Kidney epithelial cell (primary cell): ENCODE data around the gene HSD17B7. TPM values are rescaled to one million over a fixed set of nuclear protein-coding genes. Genes with fewer than 3 reads are reported as not detected.

Source experiments
- DNase-seq: peaks from one replicate; pipeline ENCODE4 v3.0.0-alpha.2; 2010; ENCODE audit warnings: low read depth
- H3K27me3 ChIP-seq: 2 replicates; pipeline ENCODE4 v1.6.0; 2011; ENCODE audit warnings: low read length; ENCODE audit not compliant: control insufficient read depth, insufficient read depth
- H3K36me3 ChIP-seq: 2 replicates; pipeline ENCODE4 v1.5.1; 2011; ENCODE audit warnings: low read length; ENCODE audit not compliant: control insufficient read depth, insufficient read depth
- H3K4me3 ChIP-seq: 2 replicates; pipeline ENCODE4 v1.5.1; 2011; ENCODE audit warnings: low read depth, mild to moderate bottlenecking, control low read depth, low read length
- total RNA-seq: library from RNA; depleted of rRNA; stranded (reverse); fragments of >200 nt; gene quantifications from 2 replicates; pipeline ENCODE4 v1.2.3, GENCODE V29; 2015
- TF ChIP-seq, protein P1 (sequence below): IDR thresholded peaks from 2 replicates; pipeline ENCODE4 v1.5.1; 2011; ENCODE audit warnings: mild to moderate bottlenecking, moderate library complexity, low read length, control low read depth, inconsistent platforms; ENCODE audit not compliant: insufficient read depth, poor library complexity, severe bottlenecking

HSD17B7 gene
- total RNA-seq, 1 donor from 2014 or later = 32.3 TPM

DNA sequence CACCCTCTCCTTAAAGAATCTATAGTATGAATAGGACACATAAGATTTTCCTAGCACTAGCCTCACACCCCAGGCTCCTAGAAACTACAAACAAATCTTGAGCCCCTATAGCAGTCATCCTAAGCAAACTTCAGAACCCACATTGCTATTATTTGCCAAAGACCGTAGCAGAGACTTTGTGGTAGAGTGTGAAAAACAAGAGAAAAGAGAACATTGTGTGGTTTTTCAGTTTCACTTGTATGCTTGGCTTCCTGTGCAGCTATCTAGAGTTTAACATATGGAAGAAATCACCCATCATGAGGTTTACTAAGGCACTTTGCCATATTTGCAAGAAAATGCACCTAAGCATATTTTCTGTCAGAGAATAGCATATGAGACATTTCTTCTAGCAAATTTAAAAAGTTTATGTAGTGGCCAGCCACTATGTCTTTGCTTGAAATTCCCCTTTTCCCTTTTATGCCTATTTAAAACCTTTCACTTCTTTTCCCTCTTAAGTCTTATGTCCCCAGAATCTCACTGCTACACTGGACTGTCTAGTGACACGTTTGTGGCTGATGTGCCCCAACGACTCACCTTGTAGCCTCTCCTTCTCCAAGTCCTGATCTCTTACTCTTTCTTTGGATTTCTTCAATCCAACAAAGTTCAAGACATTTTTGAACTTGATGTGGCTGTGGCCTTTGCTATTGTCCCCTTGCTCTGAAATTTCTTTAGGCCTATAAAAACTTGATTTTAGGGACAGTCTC is 44.8 kb downstream of the HSD17B7 start:
- Histone ChIP-seq H3K4me3 (no peak overlapping the region), H3K36me3 (no peaks in the 10 kb centered on the region), H3K27me3 (no peaks in the 10 kb centered on the region)
- no peak for DNase-seq
- TF ChIP-seq, protein P1, sequence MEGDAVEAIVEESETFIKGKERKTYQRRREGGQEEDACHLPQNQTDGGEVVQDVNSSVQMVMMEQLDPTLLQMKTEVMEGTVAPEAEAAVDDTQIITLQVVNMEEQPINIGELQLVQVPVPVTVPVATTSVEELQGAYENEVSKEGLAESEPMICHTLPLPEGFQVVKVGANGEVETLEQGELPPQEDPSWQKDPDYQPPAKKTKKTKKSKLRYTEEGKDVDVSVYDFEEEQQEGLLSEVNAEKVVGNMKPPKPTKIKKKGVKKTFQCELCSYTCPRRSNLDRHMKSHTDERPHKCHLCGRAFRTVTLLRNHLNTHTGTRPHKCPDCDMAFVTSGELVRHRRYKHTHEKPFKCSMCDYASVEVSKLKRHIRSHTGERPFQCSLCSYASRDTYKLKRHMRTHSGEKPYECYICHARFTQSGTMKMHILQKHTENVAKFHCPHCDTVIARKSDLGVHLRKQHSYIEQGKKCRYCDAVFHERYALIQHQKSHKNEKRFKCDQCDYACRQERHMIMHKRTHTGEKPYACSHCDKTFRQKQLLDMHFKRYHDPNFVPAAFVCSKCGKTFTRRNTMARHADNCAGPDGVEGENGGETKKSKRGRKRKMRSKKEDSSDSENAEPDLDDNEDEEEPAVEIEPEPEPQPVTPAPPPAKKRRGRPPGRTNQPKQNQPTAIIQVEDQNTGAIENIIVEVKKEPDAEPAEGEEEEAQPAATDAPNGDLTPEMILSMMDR = no peak

GRCh38 chr1:162838863-162839262 is 48.4 kb downstream of the HSD17B7 start:
- Histone ChIP-seq H3K27me3 (no peaks in the 10 kb centered on the region), H3K36me3 (no peaks in the 10 kb centered on the region), H3K4me3 (no peak overlapping the region)
- DNase-seq = no peak
- TF ChIP-seq, protein P1 = no peak

GRCh38 chr1:162840250-162840839 is 49.8 kb downstream of the HSD17B7 start:
- DNase-seq = no peak
- Histone ChIP-seq H3K4me3 (no peak overlapping the region), H3K36me3 (no peaks in the 10 kb centered on the region), H3K27me3 (no peaks in the 10 kb centered on the region)
- TF ChIP-seq, protein P1 = no peak

- TF ChIP-seq, protein P1 = no peak
- DNase-seq = no peak
- no peak overlapping the region for H3K4me3 ChIP-seq
- H3K36me3 ChIP-seq = no peaks in the 10 kb centered on the region
- no peaks in the 10 kb centered on the region for H3K27me3 ChIP-seq
Observed at GRCh38 chr1:162844153-162844552, 53.7 kb downstream of the HSD17B7 start.

DNA sequence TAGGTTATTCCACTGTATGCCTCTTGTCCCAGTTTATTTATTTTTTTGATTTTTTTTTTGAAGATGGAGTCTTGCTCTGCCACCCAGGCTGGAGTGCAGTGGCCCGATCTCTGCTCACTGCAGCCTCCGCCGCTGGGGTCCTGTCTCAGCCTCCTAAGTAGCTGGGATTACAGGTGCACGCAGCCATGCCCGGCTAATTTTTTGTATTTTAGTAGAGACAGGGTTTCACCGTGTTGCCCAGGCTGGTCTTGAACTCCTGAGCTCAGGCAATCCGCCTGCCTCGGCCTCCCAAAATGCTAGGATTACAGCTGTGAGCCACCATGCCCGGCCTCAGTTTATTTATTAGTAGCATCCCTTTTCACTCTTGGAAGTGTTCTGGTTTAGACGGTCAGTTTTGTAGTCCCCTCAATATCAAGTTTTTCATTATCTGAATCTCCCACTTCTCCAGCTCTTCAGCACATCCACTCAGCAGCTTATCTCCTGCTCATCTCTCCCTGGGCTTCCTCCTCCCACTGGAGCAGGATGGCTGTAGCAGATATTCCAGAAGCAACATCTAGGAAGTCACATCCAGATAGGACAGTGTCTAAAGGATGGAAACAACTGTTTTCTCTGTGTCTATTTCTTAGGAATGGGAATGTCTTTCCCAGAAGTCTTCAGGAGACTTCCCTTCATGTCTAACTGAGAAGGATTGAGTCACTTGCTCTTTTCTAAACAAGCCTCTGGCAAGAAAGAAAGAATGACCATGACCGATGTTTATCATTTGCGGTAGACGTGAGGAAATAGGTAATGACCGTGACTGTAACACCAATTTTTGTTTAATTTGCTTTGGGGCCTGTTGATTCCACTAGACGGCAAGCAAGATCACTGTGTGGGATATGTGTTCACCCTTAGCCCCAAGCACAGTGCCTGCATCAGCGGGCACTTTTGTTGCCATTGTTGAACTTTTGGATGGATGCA is 56.0 kb downstream of the HSD17B7 start:
- DNase-seq = no peak
- TF ChIP-seq, protein P1 = no peak
- Histone ChIP-seq H3K27me3 (no peaks in the 10 kb centered on the region), H3K36me3 (no peaks in the 10 kb centered on the region), H3K4me3 (no peak overlapping the region)
